Nephron progenitor cell (in vitro differentiated cells): Measurements from ENCODE around the gene SIGLEC8.

Experiments used
- DNase-seq: peaks from one replicate; pipeline ENCODE4 v3.0.0; 2021
- H3K27ac Mint-ChIP-seq: 2 replicates; pipeline ENCODE4 v1.8.0; 2021; ENCODE audit warnings: mild to moderate bottlenecking, moderate library complexity, mixed read lengths
- H3K27me3 Mint-ChIP-seq: 2 replicates; pipeline ENCODE4 v1.8.0; 2021; ENCODE audit warnings: mild to moderate bottlenecking, low read depth, mixed read lengths; ENCODE audit not compliant: poor library complexity
- H3K36me3 Mint-ChIP-seq: 2 replicates; pipeline ENCODE4 v1.8.0; 2021; ENCODE audit warnings: low read depth, mixed read lengths
- H3K4me1 Mint-ChIP-seq: 2 replicates; pipeline ENCODE4 v1.8.0; 2021; ENCODE audit warnings: mixed read lengths
- H3K4me3 Mint-ChIP-seq: 2 replicates; pipeline ENCODE4 v1.8.0; 2021; ENCODE audit warnings: mild to moderate bottlenecking, moderate library complexity, mixed read lengths
- H3K9me3 Mint-ChIP-seq: 2 replicates; pipeline ENCODE4 v1.8.0; 2021; ENCODE audit warnings: mild to moderate bottlenecking, moderate library complexity, mixed read lengths
- TF ChIP-seq, protein P1 (sequence below): fragments of 200-600 bp; sonication (generic); IDR thresholded peaks from 2 replicates; pipeline ENCODE4 v1.5.0; 2021; ENCODE audit warnings: antibody characterized with exemption

Gene SIGLEC8

DNA sequence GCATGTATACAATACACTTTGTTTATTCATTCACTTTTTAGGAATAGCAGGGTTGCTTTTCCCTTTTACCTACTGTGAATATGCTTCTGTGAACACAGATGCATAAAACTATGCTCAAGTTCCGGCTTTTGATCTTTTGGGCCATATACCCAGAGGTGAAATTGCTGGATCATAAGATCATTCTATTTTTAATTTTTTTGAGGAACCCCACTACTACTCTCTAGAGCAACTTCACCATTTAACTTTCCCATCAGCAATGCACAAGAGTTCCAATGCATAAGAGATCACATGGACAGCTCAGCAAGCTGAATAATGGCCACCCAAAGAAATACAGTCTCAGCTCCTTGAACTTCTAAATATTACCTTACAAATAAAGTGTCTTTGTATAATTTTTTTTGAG is 23.8 kb downstream of the SIGLEC8 start:
- Mint-ChIP-seq H3K4me3 (no peak overlapping the region), H3K4me1 (no peaks in the 10 kb centered on the region), H3K27ac (no peak overlapping the region), H3K27me3 (peaks cover 21% of the 10 kb centered on the region), H3K9me3 (peaks cover 15% of the 10 kb centered on the region), H3K36me3 (no peaks in the 10 kb centered on the region)
- TF ChIP-seq, protein P1, sequence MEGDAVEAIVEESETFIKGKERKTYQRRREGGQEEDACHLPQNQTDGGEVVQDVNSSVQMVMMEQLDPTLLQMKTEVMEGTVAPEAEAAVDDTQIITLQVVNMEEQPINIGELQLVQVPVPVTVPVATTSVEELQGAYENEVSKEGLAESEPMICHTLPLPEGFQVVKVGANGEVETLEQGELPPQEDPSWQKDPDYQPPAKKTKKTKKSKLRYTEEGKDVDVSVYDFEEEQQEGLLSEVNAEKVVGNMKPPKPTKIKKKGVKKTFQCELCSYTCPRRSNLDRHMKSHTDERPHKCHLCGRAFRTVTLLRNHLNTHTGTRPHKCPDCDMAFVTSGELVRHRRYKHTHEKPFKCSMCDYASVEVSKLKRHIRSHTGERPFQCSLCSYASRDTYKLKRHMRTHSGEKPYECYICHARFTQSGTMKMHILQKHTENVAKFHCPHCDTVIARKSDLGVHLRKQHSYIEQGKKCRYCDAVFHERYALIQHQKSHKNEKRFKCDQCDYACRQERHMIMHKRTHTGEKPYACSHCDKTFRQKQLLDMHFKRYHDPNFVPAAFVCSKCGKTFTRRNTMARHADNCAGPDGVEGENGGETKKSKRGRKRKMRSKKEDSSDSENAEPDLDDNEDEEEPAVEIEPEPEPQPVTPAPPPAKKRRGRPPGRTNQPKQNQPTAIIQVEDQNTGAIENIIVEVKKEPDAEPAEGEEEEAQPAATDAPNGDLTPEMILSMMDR, result no peak
- DNase-seq, result no peak

GRCh38 chr19:51433043-51433442 is 25.2 kb downstream of the SIGLEC8 start:
- H3K27ac Mint-ChIP-seq, result no peak overlapping the region
- TF ChIP-seq, protein P1, result no peak

DNA sequence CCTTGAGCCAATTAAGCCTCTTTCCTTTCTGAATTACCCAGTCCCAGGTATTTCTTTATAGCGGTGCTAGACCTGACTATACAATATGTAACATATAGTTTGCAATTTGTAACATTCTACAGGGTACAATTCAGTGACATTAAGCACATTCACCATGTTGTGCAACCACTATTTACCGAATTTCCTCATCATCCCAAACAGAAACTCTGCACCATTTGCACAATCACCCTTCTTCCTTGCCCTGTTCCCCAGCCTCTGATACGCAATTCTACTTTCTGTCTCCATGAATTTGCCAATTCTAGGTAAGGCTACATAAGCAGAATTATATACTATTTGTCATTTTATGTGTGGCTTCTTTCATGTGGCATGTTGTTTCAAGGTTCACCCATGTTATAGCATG is 27.1 kb downstream of the SIGLEC8 start:
- H3K4me1 Mint-ChIP-seq, result no peaks in the 10 kb centered on the region
- no peak overlapping the region for H3K4me3 Mint-ChIP-seq
- H3K36me3 Mint-ChIP-seq, result no peaks in the 10 kb centered on the region
- H3K27ac Mint-ChIP-seq, result no peak overlapping the region
- TF ChIP-seq, protein P1, result no peak
- peaks cover 31% of the 10 kb centered on the region for H3K27me3 Mint-ChIP-seq
- DNase-seq, result no peak
- peaks cover 21% of the 10 kb centered on the region for H3K9me3 Mint-ChIP-seq

More at GRCh38 chr19:51433043-51433442, 25.2 kb downstream of the SIGLEC8 start:
- no peak overlapping the region for H3K4me3 Mint-ChIP-seq
- peaks cover 34% of the 10 kb centered on the region for H3K27me3 Mint-ChIP-seq
- no peaks in the 10 kb centered on the region for H3K36me3 Mint-ChIP-seq
- H3K4me1 Mint-ChIP-seq, result no peaks in the 10 kb centered on the region
- no peak for DNase-seq
- H3K9me3 Mint-ChIP-seq, result peaks cover 21% of the 10 kb centered on the region

DNA sequence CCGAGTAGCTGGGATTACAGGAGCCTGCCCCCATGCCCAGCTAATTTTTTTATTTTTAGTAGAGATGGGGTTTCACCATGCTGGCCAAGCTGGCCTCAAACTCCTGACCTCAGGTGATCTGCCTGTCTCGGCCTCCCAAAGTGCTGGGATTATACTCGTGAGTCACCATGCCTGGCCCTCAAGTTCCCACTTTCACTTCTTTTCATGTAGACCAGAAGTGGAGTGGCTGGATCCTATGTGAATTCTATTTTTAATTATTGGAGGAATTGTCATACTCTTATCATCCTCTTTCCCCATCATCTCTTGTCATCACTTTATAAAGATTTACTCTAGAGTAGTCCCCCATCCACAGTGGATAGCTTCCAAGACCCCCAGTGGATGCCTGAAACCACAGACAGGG is 28.0 kb downstream of the SIGLEC8 start:
- Mint-ChIP-seq H3K27ac (no peak overlapping the region), H3K4me3 (no peak overlapping the region), H3K9me3 (peaks cover 28% of the 10 kb centered on the region), H3K36me3 (no peaks in the 10 kb centered on the region), H3K27me3 (peaks cover 31% of the 10 kb centered on the region), H3K4me1 (no peaks in the 10 kb centered on the region)
- TF ChIP-seq, protein P1, result no peak
- no peak for DNase-seq

DNA sequence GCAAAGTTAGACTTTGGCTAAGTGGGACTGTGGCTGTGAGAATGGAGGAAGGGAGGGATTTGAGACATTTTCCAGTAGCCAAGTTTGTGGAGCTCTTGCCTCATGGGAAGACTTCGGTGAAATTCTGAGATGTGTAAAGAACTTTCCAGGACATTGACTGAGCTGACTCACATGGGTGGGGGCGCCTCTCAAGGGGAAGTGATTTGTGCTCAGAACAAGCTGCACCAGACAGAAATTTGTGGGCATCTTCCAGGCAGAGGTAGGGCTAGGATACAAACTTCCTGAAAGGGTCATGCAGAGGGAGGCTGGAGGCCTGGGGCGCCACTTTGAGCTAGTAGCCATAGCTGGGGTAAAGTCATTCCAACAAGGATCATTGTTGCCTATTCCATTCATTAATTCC is 31.1 kb downstream of the SIGLEC8 start:
- Mint-ChIP-seq H3K36me3 (no peaks in the 10 kb centered on the region), H3K27ac (no peak overlapping the region), H3K27me3 (peaks cover 34% of the 10 kb centered on the region), H3K9me3 (peaks cover 33% of the 10 kb centered on the region), H3K4me3 (no peak overlapping the region), H3K4me1 (no peaks in the 10 kb centered on the region)
- TF ChIP-seq, protein P1, result no peak
- DNase-seq, result no peak

DNA sequence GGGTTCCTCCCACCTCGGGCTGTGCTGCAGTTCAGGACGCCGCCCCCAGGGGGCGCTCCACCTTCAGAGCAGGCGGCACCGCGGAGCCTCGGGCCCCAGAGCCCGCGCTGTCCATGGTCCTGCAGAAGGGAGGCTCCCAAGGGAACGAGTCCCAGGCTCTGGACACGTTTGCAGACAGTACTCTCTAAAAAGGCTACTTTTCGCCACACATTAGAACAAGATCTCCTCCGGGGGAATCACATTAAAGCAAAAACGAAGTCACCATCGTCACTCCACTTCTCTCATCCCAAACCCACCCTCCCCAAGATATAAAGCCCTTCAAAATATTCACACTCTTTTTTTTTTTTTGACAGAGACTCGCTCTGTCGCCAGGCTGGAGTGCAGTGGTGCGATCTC is 36.2 kb downstream of the SIGLEC8 start:
- H3K27ac Mint-ChIP-seq, result no peak overlapping the region
- H3K27me3 Mint-ChIP-seq, result peaks cover 14% of the 10 kb centered on the region
- H3K36me3 Mint-ChIP-seq, result no peaks in the 10 kb centered on the region
- TF ChIP-seq, protein P1, result peak; percentile 100
- peaks cover 21% of the 10 kb centered on the region for H3K9me3 Mint-ChIP-seq
- H3K4me3 Mint-ChIP-seq, result no peak overlapping the region
- DNase-seq, result peak; percentile 99
- H3K4me1 Mint-ChIP-seq, result no peaks in the 10 kb centered on the region
